ENCODE data around the gene TMEM187.

TMEM187 gene

GRCh38 chrX:154000051-154000450 lies 27.5 kb downstream of the TMEM187 start:
- Histone ChIP-seq H3K9me3 (ENCODE audit: low read depth, low read length) (no peaks in the 10 kb centered on the region), H3K9ac (ENCODE audit: insufficient read length) (no peak overlapping the region), H3K36me3 (ENCODE audit: insufficient read depth, low read length) (no peaks in the 10 kb centered on the region), H3K4me3 (no peak overlapping the region), H3K27ac (no peak overlapping the region)
- TF ChIP-seq EZH2 (IDR thresholded peaks at IDR 0.05) (no peak), POLR2AphosphoS5 (IDR thresholded peaks at IDR 0.05; ENCODE audit: borderline replicate concordance, low read depth, low read length) (no peak), FOXP2 (optimal IDR thresholded peaks at IDR 0.05; ENCODE audit: control extremely low read depth, extremely low read length, insufficient read depth) (no peak)
- DNase-seq (ENCODE audit: low read depth, low spot score), result no peak

GRCh38 chrX:154002215-154002719 lies 29.7 kb downstream of the TMEM187 start:
- Histone ChIP-seq H3K9me3 (ENCODE audit: low read depth, low read length) (no peaks in the 10 kb centered on the region), H3K27ac (peak overlapping the region; percentile 74), H3K9ac (ENCODE audit: insufficient read length) (no peak overlapping the region), H3K36me3 (ENCODE audit: insufficient read depth, low read length) (no peaks in the 10 kb centered on the region), H3K4me3 (no peak overlapping the region)
- TF ChIP-seq POLR2AphosphoS5 (IDR thresholded peaks at IDR 0.05; ENCODE audit: borderline replicate concordance, low read depth, low read length), result no peak
- no peak for TF ChIP-seq FOXP2 (optimal IDR thresholded peaks at IDR 0.05; ENCODE audit: control extremely low read depth, extremely low read length, insufficient read depth)
- TF ChIP-seq EZH2 (IDR thresholded peaks at IDR 0.05), result no peak
- no peak for DNase-seq (ENCODE audit: low read depth, low spot score)

GRCh38 chrX:154004315-154004714 lies 31.8 kb downstream of the TMEM187 start:
- DNase-seq (ENCODE audit: low read depth, low spot score), result no peak
- Histone ChIP-seq H3K4me3 (no peak overlapping the region), H3K9me3 (ENCODE audit: low read depth, low read length) (no peaks in the 10 kb centered on the region), H3K9ac (ENCODE audit: insufficient read length) (no peak overlapping the region), H3K36me3 (ENCODE audit: insufficient read depth, low read length) (no peaks in the 10 kb centered on the region), H3K27ac (no peak overlapping the region)
- no peak for TF ChIP-seq EZH2 (IDR thresholded peaks at IDR 0.05)
- TF ChIP-seq POLR2AphosphoS5 (IDR thresholded peaks at IDR 0.05; ENCODE audit: borderline replicate concordance, low read depth, low read length), result no peak
- no peak for TF ChIP-seq FOXP2 (optimal IDR thresholded peaks at IDR 0.05; ENCODE audit: control extremely low read depth, extremely low read length, insufficient read depth)

GRCh38 chrX:154006947-154007346 lies 34.4 kb downstream of the TMEM187 start:
- Histone ChIP-seq H3K27ac (no peak overlapping the region), H3K9ac (ENCODE audit: insufficient read length) (no peak overlapping the region), H3K9me3 (ENCODE audit: low read depth, low read length) (no peaks in the 10 kb centered on the region), H3K4me3 (no peak overlapping the region), H3K36me3 (ENCODE audit: insufficient read depth, low read length) (no peaks in the 10 kb centered on the region)
- no peak for DNase-seq (ENCODE audit: low read depth, low spot score)
- TF ChIP-seq FOXP2 (optimal IDR thresholded peaks at IDR 0.05; ENCODE audit: control extremely low read depth, extremely low read length, insufficient read depth) (no peak), POLR2AphosphoS5 (IDR thresholded peaks at IDR 0.05; ENCODE audit: borderline replicate concordance, low read depth, low read length) (no peak), EZH2 (IDR thresholded peaks at IDR 0.05) (no peak)

- no peak overlapping the region for H3K27ac ChIP-seq
- no peaks in the 10 kb centered on the region for H3K9me3 ChIP-seq (ENCODE audit: low read depth, low read length)
- DNase-seq (ENCODE audit: low read depth, low spot score), result no peak
- TF ChIP-seq EZH2 (IDR thresholded peaks at IDR 0.05) (no peak), POLR2AphosphoS5 (IDR thresholded peaks at IDR 0.05; ENCODE audit: borderline replicate concordance, low read depth, low read length) (no peak), FOXP2 (optimal IDR thresholded peaks at IDR 0.05; ENCODE audit: control extremely low read depth, extremely low read length, insufficient read depth) (no peak)
- no peak overlapping the region for H3K4me3 ChIP-seq
- no peak overlapping the region for H3K9ac ChIP-seq (ENCODE audit: insufficient read length)
- no peaks in the 10 kb centered on the region for H3K36me3 ChIP-seq (ENCODE audit: insufficient read depth, low read length)
Observed at GRCh38 chrX:154008521-154008920, 36.0 kb downstream of the TMEM187 start.

- no peak overlapping the region for H3K9ac ChIP-seq (ENCODE audit: insufficient read length)
- H3K27ac ChIP-seq, result no peak overlapping the region
- DNase-seq (ENCODE audit: low read depth, low spot score), result no peak
- H3K9me3 ChIP-seq (ENCODE audit: low read depth, low read length), result no peaks in the 10 kb centered on the region
- no peaks in the 10 kb centered on the region for H3K36me3 ChIP-seq (ENCODE audit: insufficient read depth, low read length)
- no peak for TF ChIP-seq FOXP2 (optimal IDR thresholded peaks at IDR 0.05; ENCODE audit: control extremely low read depth, extremely low read length, insufficient read depth)
- TF ChIP-seq POLR2AphosphoS5 (IDR thresholded peaks at IDR 0.05; ENCODE audit: borderline replicate concordance, low read depth, low read length), result no peak
- no peak for TF ChIP-seq EZH2 (IDR thresholded peaks at IDR 0.05)
- H3K4me3 ChIP-seq, result no peak overlapping the region
Observed at GRCh38 chrX:154010330-154011087, 38.0 kb downstream of the TMEM187 start.

- Histone ChIP-seq H3K4me3 (no peak overlapping the region), H3K9ac (ENCODE audit: insufficient read length) (no peak overlapping the region), H3K27ac (no peak overlapping the region), H3K9me3 (ENCODE audit: low read depth, low read length) (no peaks in the 10 kb centered on the region), H3K36me3 (ENCODE audit: insufficient read depth, low read length) (no peaks in the 10 kb centered on the region; the same call in 1 of the 2 replicates)
- DNase-seq (ENCODE audit: low read depth, low spot score), result no peak
- TF ChIP-seq FOXP2 (optimal IDR thresholded peaks at IDR 0.05; ENCODE audit: control extremely low read depth, extremely low read length, insufficient read depth) (no peak), EZH2 (IDR thresholded peaks at IDR 0.05) (no peak), POLR2AphosphoS5 (IDR thresholded peaks at IDR 0.05; ENCODE audit: borderline replicate concordance, low read depth, low read length) (no peak)
Observed at GRCh38 chrX:154011376-154012335, 39.1 kb downstream of the TMEM187 start.

All from SK-N-MC (cell line).